ENCODE results near the gene KRT82.

KRT82 gene

DNA sequence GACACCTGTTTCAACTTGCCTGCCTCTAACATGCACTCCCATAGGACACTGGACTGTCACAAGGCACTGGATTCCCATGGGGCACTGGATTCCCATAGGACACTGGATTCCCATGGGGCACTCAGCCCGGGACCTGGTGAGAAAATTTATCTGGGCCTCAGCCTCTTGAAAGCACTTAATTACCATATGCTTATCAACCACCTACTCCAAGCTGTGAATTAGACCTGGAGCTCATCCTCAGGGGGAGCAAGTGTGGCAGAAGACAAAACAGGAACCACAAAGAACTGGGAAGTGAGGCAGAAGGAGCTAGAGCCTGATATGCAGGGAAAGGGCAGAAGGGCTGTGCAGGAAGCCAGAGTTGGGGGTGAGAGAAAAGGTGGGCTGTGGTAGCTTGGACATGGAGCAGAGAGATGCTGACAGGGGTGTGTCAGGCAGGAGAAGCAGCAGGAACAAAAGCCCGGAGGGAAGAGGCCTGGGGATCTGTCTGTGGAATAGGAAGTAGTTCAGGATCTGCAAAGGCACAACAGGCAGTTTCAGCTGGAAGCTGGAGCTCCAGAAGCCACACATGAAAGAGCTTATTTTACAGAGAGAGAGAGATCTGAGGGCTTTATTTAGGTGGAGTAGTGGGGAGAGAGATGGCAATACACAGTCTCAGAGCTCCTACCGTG, 3.1 kb downstream of the KRT82 start:
- TF ChIP-seq REST (IDR thresholded peaks at IDR 0.05; ENCODE audit: insufficient read depth in 1 of 2, low read depth in 2 of 2, low read length in 2 of 2): no peak
- TF ChIP-seq SIN3A (IDR thresholded peaks at IDR 0.05; ENCODE audit: borderline replicate concordance, insufficient read depth, low read length): no peak
- TF ChIP-seq TAF1 (IDR thresholded peaks at IDR 0.05; ENCODE audit: borderline replicate concordance, insufficient read depth, low read length): no peak
- no peak for TF ChIP-seq POLR2AphosphoS5 (IDR thresholded peaks at IDR 0.05; ENCODE audit: low read depth, low read length)
- no peak for TF ChIP-seq FOXP2 (optimal IDR thresholded peaks at IDR 0.05; ENCODE audit: borderline replicate concordance, extremely low read depth, extremely low read length, insufficient read depth)

DNA sequence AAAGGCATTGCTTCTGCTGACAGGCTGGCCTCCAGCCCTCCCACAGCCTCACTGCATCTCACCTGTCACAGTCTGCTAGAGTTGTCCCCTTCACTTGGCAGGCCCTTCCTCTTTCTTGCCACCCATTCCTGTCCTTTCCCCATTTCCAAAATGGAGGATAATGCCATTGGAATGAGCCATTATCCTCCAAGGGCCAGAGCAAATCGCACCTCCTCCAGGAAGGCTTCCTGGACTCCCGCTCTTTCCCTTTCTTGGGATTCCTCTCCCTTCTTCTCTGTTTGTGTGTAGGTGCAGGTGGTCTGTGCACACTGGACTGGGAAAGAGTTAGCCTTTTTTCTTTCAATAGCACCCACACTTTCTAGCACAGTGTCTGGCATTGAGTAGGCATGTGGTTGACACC, 3.8 kb downstream of the KRT82 start:
- TF ChIP-seq SIN3A (IDR thresholded peaks at IDR 0.05; ENCODE audit: borderline replicate concordance, insufficient read depth, low read length) (no peak), TAF1 (IDR thresholded peaks at IDR 0.05; ENCODE audit: borderline replicate concordance, insufficient read depth, low read length) (no peak), POLR2AphosphoS5 (IDR thresholded peaks at IDR 0.05; ENCODE audit: low read depth, low read length) (no peak), REST (IDR thresholded peaks at IDR 0.05; ENCODE audit: insufficient read depth in 1 of 2, low read depth in 2 of 2, low read length in 2 of 2) (no peak), FOXP2 (optimal IDR thresholded peaks at IDR 0.05; ENCODE audit: borderline replicate concordance, extremely low read depth, extremely low read length, insufficient read depth) (no peak)

GRCh38 chr12:52401926-52402325, 4.2 kb downstream of the KRT82 start:
- TF ChIP-seq TAF1 (IDR thresholded peaks at IDR 0.05; ENCODE audit: borderline replicate concordance, insufficient read depth, low read length) (no peak), REST (IDR thresholded peaks at IDR 0.05; ENCODE audit: insufficient read depth in 1 of 2, low read depth in 2 of 2, low read length in 2 of 2) (no peak), SIN3A (IDR thresholded peaks at IDR 0.05; ENCODE audit: borderline replicate concordance, insufficient read depth, low read length) (no peak), FOXP2 (optimal IDR thresholded peaks at IDR 0.05; ENCODE audit: borderline replicate concordance, extremely low read depth, extremely low read length, insufficient read depth) (no peak), POLR2AphosphoS5 (IDR thresholded peaks at IDR 0.05; ENCODE audit: low read depth, low read length) (no peak)

- TF ChIP-seq REST (IDR thresholded peaks at IDR 0.05; ENCODE audit: insufficient read depth in 1 of 2, low read depth in 2 of 2, low read length in 2 of 2) (no peak), FOXP2 (optimal IDR thresholded peaks at IDR 0.05; ENCODE audit: borderline replicate concordance, extremely low read depth, extremely low read length, insufficient read depth) (no peak), TAF1 (IDR thresholded peaks at IDR 0.05; ENCODE audit: borderline replicate concordance, insufficient read depth, low read length) (no peak), SIN3A (IDR thresholded peaks at IDR 0.05; ENCODE audit: borderline replicate concordance, insufficient read depth, low read length) (no peak), POLR2AphosphoS5 (IDR thresholded peaks at IDR 0.05; ENCODE audit: low read depth, low read length) (no peak)
Observed at GRCh38 chr12:52401526-52401925, 4.6 kb downstream of the KRT82 start.
